HG03039 (cell line): Measurements from ENCODE around the gene THAP8.

ENCODE experiments used
- ATAC-seq: cut with Tn5 transposase; IDR thresholded peaks from one replicate; pipeline ENCODE4 v1.9.1; 2021; ENCODE audit warnings: mild to moderate bottlenecking, moderate library complexity; ENCODE audit not compliant: unreplicated experiment

The THAP8 gene, protein sequence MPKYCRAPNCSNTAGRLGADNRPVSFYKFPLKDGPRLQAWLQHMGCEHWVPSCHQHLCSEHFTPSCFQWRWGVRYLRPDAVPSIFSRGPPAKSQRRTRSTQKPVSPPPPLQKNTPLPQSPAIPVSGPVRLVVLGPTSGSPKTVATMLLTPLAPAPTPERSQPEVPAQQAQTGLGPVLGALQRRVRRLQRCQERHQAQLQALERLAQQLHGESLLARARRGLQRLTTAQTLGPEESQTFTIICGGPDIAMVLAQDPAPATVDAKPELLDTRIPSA

DNA sequence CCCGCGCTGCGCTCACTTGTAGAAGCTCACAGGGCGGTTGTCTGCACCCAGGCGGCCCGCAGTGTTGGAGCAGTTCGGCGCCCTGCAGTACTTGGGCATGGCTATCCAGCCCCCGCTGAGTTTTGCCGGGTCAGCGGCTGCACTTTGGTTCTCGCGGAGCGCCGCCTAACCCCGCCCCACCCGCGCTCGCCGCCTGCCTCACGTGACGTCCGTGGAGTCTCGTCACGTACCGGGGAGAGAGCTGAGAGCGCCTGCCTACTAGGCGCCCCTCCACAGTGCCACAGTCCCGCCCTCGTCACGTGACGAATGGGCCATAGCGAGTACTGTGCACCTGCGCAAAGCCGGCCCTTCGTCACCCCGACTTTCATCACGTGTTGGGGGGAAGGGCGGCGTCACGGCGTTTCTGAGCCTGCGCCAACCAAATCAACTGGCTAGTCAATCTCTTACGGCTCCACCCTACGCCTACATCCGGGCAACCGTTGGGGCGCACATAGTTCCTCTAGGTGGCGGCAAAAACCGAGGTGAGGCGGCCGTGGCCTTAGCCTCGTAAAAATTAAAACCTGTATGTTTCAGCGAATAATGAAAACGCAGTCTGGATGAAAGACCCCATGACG, at the start of gene THAP8:
THAP8 (minus strand) TSS at position 167 of the 614 bp plus-strand sequence; CDS start at position 99, 68 bp downstream.
- peak; percentile 73 for ATAC-seq

DNA sequence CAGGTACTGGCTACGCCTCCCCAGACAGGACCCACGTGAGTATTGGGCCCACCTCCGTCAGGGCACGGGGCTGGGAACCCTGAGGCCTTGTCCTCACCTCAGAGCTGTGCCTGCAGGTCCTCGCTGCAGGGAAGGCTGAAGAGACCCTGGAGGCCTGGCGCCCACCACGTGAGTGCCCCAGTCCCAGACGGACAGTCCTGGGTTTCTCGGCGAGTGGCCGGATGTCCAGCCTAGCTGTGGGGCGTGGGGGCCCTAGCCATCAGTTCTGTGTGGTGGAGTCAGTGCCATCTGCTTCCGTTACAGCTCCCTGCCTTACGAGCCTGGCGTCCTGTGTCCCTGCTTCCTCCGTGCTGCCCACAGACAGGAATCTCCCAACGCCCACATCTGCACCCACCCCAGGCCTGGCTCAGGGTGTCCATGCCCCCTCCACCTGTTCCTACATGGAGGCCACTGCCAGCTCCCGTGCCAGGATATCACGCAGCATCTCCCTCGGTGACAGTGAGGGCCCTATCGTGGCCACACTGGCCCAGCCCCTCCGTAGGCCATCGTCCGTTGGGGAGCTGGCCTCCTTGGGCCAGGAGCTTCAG, 49.0 kb upstream of the THAP8 start:
- ATAC-seq, result no peak

DNA sequence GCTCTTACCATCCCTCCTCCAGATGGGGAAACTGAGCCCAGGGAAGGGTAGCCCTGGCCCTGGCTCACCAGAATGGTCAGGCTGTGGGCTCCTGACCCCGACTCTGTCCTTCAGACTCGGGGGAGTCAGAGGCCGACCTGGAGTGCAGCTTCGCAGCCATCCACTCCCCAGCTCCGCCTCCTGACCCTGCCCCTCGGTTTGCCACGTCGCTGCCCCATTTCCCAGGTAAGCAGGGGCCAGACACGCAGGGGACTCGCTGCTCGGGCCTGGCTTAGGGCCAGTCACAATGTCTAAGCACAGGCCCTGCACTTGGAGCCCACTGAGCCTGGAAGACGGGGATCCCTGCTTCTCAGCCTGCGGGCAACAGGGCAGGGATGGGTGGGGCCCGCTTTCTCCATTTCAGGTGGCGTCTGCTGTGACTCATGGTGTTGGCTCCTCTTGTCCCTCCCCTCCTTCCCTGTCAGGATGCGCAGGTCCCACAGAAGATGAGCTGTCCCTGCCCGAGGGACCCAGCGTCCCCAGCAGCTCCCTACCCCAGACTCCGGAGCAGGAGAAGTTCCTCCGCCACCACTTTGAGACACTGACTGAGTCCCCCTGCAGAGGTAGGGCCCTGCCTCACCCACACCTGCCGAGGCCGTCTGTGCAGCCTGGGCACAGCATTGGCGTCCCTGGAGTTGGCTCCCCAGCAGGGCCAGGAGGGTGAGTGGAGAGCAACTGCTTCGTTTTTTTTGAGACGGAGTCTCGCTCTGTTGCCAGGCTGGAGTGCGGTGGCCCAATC, 47.7 kb upstream of the THAP8 start:
- ATAC-seq, result no peak

DNA sequence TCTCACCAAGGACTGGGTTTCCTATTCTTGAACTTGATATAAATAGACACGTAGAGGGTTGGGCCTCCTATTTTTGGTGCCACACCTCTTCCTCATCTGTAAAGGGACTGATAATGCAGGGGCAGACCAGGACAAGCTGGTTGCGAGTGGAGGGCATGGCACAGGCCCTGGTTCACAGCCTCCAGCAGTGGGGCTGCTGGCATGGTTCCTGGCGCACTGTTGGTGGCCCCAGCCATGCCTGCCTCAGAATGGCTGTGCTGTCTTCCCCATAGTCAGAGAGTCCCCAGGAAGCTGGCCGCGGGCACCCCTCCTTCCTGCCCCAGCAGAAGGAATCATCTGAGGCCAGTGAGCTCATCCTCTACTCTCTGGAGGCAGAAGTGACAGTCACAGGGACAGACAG, 46.4 kb upstream of the THAP8 start:
- no peak for ATAC-seq

DNA sequence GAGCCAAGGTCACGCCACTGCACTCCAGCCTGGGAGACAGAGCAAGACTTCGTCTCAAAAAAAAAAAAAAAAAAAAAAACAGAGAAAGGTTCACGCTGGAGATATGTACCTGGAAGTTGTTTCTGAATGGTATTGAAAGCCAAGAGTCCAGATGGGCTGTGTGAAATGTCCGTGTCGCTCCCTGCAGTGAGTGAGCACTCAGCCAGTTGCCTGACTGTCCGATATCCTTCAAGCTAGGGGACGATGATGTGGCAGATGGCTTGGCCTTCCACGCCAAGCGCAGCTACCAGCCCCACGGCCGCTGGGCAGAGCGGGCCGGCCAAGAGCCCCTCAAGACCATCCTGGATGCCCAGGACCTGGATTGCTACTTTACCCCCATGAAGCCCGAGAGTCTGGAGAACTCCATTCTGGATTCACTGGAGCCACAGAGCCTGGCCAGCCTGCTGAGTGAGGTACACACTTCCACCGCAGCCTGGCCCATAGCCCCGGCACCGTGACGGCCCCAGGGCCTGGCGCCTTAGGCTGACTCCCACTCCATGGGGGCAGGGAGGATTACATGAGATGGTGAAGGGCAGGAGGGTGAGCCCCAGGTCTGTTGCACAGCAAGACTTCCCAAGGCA, 45.2 kb upstream of the THAP8 start:
- no peak for ATAC-seq

DNA sequence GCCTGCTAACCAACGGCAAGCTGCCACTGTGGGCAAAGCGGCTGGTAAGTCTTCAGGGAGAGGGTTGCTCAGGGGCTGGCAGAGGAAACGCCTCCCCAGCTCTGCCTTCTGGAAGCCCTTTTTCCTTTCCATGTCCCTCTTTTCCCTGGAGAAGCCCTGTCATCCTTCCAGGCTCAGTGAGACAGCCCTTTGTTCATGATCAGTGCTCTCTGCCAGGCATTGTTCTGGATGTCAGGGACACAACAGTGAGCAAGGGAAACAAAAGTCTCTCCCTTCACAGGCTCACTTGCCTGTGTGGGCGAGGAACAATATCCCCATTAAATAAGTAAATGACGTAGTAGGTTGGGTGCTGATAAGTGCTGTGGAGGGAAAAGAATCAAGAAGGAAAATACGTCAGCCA, 43.0 kb upstream of the THAP8 start:
- ATAC-seq, result no peak

DNA sequence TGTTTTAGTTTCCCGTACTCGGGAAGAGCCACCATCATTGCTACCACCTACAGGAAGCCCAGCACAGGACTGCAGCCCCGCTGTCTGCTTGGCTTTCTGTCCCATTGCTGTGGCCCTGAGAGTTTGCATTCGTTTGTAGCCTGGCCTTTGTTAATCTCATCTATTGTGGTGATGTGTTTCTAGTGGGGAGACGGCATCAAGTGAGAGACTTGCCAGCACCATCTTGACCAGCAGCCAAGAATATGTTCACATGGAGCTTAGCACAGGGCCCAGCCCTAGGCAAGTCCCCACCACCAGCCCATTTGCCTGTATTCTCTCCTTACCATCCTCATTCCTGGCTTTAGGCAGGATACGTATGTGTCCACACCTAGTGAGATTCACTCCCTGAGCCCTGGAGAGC, 39.6 kb upstream of the THAP8 start:
- no peak for ATAC-seq

DNA sequence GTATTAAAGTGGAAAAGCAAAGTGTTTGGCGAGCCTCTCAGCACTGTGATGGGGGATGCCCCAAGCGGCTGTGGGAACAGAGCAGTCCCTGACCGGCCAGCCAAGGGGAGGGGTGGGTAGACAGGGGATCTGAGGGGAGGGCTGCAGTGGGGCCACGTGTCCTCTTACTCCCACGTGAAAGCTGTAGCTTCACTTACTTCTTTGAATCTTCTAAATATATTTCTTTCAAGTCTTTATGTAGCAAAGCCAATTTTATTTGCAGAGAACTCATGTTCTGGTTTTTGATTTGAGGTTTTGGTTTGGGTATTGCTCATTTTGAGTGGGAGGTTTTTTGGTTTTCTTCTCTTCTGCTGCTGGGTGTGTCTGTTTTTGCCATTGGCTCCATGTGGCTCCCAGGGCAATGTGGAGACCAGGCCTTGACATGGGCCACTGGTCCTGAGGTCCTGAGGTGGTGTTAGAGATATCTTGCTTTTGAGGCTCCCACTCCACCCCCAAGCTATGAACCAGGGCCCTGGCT, 39.1 kb upstream of the THAP8 start:
- ATAC-seq, result no peak

DNA sequence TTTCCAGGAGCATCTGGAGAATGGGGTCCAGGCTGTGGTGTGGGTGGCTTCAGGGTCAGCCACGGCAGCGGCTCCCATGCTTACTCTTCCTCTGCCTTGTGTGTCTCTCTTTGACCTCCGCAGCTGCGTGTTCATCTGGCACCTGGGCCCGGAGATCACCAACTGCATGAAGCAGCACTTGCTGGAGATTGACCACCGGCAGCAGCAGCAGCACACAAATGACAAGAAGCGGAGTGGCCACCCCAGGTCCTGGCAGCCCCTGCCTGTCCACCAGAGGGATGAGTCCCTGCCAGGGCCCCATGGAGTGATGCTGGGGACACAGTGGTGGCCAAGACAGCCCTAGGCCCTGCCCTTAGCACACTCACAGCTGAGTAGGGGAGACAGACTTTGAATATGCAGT, 38.5 kb upstream of the THAP8 start:
- ATAC-seq, result no peak

DNA sequence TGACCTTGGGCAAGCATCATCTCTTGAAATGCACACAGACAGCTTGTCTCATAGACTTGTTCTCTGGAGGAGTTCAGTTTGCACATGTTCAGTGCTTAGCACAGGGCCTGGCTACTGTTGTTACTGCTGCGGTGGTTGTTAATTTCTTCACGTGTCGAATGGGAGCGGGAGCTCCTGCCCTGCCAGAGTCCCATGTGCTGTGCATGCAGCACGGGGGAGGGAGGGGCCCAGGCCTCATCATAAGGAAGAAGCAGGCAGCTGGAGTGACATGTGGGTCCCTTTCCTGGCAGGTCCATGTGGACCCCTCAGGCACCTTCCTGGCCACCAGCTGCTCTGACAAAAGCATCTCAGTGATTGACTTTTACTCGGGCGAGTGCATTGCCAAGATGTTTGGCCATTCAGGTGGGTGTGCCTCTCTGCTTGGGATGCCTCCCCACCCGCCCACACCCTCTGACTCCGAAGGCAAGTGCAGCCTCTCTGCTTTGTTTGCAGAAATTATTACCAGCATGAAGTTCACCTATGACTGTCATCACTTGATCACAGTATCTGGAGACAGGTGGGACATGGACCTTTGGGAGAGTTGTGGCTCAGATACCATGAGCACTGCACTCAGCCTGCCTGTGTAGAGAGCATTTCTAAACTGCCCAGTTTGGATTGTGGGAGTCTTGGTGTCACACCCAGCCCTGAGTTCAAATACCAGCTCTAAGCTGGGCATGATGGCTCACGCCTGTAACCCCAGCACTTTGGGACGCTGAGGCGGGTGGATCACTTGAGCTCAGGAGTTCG, 37.0 kb upstream of the THAP8 start:
- no peak for ATAC-seq

DNA sequence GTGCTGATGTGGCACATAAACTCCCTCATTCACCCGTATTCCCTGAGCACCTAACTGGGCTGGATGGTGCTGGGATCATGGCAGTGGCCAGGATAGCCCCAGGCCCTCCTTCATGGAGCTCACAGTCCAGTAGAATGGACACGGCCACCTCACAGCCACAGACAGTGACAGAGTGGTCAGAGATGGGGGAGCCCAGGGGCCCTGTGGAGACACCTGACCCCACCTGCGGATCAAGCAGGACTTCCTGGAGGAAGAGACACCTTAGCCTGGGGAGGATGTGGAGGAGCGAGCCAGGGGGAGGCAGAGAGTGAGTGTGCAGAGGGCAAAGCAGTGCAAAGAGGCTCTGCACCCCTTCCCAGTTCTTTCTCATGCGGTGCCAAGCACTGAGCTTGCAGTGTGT, 35.8 kb upstream of the THAP8 start:
- no peak for ATAC-seq

DNA sequence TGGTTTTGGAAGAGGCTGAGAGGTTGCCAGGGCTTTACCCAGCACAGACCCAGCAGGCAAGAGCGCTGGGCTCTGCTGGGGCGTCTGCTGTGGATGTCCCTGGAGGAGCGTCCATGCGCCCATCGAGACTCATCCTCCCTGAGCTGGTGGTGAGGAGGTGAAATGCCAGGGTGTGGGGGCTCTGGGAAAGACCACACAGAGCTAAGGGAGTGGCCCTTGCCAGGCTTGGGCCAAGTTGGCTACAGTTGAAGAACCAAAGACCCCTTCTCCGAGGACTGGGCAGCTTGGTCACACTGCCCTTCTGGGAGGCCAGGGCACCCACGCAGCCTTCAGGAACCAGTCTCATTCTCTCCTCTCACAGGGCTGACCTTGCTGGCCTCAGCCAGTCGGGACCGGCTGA, 32.2 kb upstream of the THAP8 start:
- ATAC-seq, result no peak

DNA sequence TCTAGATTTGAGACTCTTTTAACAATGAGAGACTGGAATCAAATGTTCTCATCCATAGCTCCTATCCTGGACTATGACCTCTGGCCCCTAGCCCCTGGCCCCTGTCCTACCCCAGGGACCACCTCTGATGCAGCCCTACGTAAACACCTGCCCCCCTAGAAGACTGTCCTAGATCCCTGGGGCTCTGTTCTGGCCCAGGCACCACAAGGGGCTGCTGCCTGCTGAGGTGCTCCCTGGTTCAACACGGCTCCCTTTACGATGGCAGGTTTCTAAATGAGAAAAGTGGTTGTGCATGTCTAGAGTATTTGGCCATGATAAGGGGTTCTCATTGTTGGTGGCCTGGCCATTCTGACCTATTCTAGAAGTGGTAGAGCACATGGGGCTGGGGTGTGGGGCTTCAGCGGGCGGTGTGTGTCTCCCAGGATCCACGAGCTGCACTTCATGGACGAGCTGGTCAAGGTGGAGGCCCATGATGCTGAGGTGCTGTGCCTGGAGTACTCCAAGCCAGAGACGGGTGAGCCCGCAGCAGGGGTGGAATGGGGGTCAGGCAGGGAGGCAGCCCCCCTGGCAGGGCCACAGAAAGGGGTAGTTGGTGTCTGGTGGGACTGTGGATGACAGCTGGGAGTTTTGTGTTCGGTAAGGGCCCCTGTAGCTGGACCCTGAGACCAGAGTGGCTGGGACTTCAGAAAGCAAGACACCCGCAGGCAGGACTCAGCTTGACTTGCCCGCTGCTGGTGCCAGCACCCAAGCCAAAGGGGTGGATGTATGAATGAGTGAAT, 30.3 kb upstream of the THAP8 start:
- no peak for ATAC-seq

DNA sequence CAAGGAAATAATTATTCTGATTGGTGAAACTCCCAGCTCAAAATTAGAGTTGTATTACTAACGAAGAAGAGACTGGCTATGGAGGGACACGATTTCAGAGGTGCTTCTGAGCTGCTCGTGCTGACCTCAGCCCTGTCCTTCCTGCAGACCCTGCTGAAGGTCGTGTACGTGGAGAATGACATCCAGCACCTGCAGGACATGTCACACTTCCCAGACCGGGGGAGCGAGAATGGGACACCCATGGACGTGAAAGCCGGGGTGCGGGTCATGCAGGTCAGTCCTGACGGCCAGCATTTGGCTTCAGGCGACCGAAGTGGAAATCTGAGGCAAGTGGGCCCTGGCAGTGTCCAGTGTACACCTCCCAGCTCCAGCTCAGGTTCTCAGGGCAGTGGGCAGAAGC, 28.8 kb upstream of the THAP8 start:
- ATAC-seq, result no peak

DNA sequence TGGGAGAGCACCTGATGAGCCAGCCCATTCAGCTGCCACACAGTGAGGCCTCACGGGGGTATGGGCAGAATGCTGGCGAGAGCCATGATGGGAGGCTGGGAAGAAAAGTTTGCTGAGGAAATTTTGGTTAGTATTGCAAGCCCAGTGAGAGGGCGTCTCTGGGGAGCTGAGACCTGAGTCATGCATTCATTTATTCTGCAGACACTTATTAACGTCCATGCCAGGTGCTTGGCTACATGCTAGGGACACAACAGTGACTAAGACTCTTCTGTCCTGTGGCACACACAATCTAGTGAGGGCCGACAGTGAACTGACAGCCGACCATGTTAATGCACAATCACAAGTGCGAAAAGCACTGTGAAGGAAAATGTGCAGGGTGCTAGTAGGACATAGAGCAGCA, 27.8 kb upstream of the THAP8 start:
- ATAC-seq, result no peak

DNA sequence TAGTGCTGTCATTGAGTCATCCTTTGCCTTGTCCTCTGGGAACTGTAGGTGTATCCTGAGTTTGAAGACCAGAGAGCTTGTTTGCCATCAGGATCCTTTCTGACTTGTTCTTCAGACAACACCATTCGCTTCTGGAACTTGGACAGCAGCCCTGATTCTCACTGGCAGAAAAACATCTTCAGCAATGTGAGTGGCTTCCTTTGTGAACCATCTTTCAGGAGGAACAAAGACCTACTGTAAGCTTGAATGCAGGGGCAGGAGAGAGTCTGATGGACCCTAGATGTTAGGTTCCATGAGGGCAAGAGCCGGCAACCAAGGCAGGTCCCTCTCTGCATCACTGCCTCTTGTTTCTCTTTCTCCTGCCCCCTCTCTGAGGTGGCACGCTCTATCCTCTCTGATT, 27.3 kb upstream of the THAP8 start:
- no peak for ATAC-seq

DNA sequence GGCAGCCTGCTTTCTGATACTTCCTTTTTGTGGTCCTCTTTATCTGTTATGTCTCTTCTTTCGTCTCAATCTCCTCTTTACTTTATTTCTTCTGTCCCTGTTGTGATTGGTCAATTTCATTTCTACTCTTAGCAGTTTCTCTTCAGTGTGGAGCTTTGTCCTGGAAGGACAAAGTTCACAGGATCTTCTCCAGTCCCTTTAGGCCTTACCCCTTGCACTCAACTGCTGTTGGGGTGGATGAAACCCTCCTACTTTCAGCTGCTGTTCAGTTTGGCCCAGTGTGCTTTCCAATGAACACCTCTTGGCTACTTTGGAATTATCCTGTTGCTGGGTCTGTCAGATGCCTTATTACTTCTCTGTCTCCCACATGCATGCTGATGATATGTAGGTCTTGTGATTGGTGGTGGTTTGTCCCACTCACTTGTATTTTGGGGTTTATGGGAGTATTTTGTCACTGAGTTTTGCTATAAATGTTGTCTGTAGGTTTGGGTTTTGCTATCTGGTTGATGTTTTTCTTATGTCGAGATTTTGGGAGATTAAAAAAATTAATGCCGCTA, 25.4 kb upstream of the THAP8 start:
- no peak for ATAC-seq

DNA sequence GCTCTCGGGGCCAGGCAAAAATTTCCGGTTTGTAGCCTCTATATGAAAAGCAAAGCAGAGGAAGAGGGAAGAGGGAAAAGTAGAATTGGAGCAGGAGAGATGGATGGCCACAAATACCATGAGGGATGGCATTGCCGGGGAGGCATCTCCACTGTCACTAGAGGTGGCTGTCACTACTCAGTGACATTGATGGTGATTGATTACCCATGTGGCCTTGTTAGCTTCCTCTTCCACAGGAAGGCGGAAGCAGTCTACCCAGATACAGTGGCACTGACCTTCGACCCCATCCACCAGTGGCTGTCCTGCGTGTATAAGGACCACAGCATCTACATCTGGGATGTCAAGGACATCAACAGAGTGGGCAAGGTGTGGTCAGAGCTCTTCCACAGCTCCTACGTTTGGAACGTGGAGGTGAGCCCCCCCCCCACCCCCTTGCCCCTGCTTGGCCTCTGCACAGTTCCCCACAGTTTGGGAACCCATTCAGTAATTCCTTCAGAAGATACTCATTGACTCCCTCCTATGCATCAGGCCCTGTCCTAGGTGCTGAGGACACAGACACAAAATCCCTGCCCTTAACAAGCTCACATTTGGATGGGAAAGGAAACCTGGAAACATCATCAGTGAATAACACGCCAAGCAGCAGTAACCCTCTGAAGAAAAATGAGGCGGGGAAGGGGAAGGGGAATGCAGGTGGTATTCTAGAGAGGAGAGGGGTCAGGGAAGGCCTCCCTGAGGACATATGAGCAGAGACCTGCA, 19.2 kb upstream of the THAP8 start:
- no peak for ATAC-seq

DNA sequence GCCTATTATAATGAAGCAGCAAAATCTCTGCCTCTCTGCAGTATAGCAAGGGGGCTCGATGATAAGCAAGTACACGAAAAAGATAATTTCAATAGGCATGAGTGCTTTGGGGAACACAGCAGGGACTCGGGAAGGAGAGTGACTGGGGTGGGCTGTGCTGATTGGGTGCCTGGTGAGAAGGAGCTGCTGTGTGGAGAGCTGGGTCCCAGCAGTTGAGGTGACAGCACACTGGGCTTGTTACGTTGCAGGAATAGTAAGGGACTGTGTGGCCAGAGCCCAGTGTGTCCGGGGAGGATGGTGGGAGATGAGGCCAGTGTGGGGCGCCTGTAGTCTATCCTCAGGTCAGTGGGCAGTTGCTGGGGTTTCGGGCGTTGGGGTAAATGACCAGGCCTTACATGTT, 18.0 kb upstream of the THAP8 start:
- no peak for ATAC-seq
